HepG2 (cell line): ENCODE data around the gene CKAP2L. TPM values are rescaled to one million over a fixed set of nuclear protein-coding genes. Genes with fewer than 3 reads are reported as not detected.

Source experiments
- ATAC-seq: fragments of 200-7000 bp; cut with Tn5 transposase; 3 replicates; pipeline ENCODE4 v1.9.1; 2020; ENCODE audit warnings: mild to moderate bottlenecking, moderate library complexity
- BruUV-seq: library from RNA; stranded (reverse); fragments of 400-500 nt; replicated peaks from 2 replicates; lab custom pipeline; 2021; lab: Mats Ljungman, UMichigan
- CTCF ChIA-PET: fragments of 300-600 bp; formaldehyde crosslinking; extraction: SDS; loops from one replicate; lab custom pipeline; 2021; ENCODE audit warnings: low total read pairs, inconsistent platforms, low intra/inter-chr PET ratio; lab: Yijun Ruan, JAX
- POLR2A ChIA-PET: fragments of 350-600 bp; sonication (Branson Sonifier 250); formaldehyde crosslinking; loops from one replicate; lab custom pipeline; 2020; ENCODE audit warnings: antibody characterized with exemption, inconsistent platforms; lab: Yijun Ruan, JAX
- DNase-seq: peaks from one replicate; pipeline ENCODE4 v3.0.0-alpha.2; 2015; ENCODE audit warnings: low spot score
- FAIRE-seq: peaks from 3 replicates; lab custom pipeline; 2011; peaks lifted over from hg19 to GRCh38; lab: Jason Lieb, UNC
- H2AFZ ChIP-seq: one replicate; pipeline ENCODE4 v1.6.1; 2011; ENCODE audit warnings: low read length, inconsistent platforms
- H3K27ac ChIP-seq: fragments of 300-600 bp; 3 replicates; pipeline ENCODE4 v1.8.0; 2011; ENCODE audit warnings: mixed run types, mild to moderate bottlenecking, mixed read lengths, low read length, inconsistent platforms; ENCODE audit not compliant: insufficient read depth; ENCODE audit errors: extremely low read length
- H3K27me3 ChIP-seq, 2 experiments: fragments of 200-600 bp in 1 of 2; 2 replicates in 1 of 2; 3 replicates in 1 of 2; pipeline versions ENCODE4 v1.6.0 to v1.8.0; 2011; ENCODE audit warnings: low read length in 2 of 2, mild to moderate bottlenecking in 2 of 2, moderate library complexity in 2 of 2, inconsistent platforms in 1 of 2; ENCODE audit not compliant: insufficient read depth in 2 of 2, control insufficient read depth in 1 of 2
- H3K36me3 ChIP-seq, 2 experiments: fragments of 200-600 bp in 1 of 2; replicated peaks in 1 of 2; 2 replicates in 1 of 2; 3 replicates in 1 of 2; pipeline versions ENCODE4 v1.5.1 to v1.8.0; 2011; ENCODE audit warnings: low read length in 2 of 2, inconsistent platforms in 1 of 2; ENCODE audit not compliant: insufficient read depth in 2 of 2, control insufficient read depth in 1 of 2
- H3K4me1 ChIP-seq: 2 replicates; pipeline ENCODE4 v1.5.1; 2012; ENCODE audit warnings: low read length, inconsistent platforms; ENCODE audit not compliant: insufficient read depth
- H3K4me2 ChIP-seq: 2 replicates; pipeline ENCODE4 v1.6.0; 2011; ENCODE audit warnings: low read depth, low read length, inconsistent platforms
- H3K4me3 ChIP-seq, 3 experiments: fragments of 200-600 bp in 1 of 3; sonication (generic), shearing (Covaris generic) in 1 of 3; replicated peaks in 1 of 3; 2 replicates each; pipeline ENCODE4 v1.5.1; 2011 to 2016; ENCODE audit warnings: low read length in 3 of 3, inconsistent platforms in 2 of 3, low read depth in 2 of 3, mild to moderate bottlenecking in 2 of 3, control low read depth in 1 of 3, mixed read lengths in 1 of 3; ENCODE audit not compliant: insufficient read depth in 1 of 3
- H3K79me2 ChIP-seq: one replicate; pipeline ENCODE4 v1.6.1; 2011; ENCODE audit warnings: low read length, inconsistent platforms; ENCODE audit not compliant: insufficient read depth
- H3K9ac ChIP-seq: 2 replicates; pipeline ENCODE4 v1.6.0; 2011; ENCODE audit warnings: mild to moderate bottlenecking, low read depth, low read length, inconsistent platforms; ENCODE audit not compliant: insufficient read depth
- H3K9me3 ChIP-seq: 2 replicates; pipeline ENCODE4 v1.5.1; 2012; ENCODE audit warnings: mild to moderate bottlenecking, low read length
- H4K20me1 ChIP-seq: 2 replicates; pipeline ENCODE4 v1.6.0; 2011; ENCODE audit warnings: inconsistent platforms, mild to moderate bottlenecking, low read length, moderate library complexity; ENCODE audit not compliant: insufficient read depth
- ATAD3A ChIP-seq: sonication (generic); formaldehyde crosslinking; IDR thresholded peaks from 2 replicates; pipeline ENCODE4 v1.4.0; 2020; ENCODE audit warnings: missing genetic modification reagents
- DMTF1 ChIP-seq: sonication (generic); formaldehyde crosslinking; IDR thresholded peaks from 2 replicates; pipeline ENCODE4 v1.4.0; 2020; ENCODE audit warnings: mild to moderate bottlenecking, missing genetic modification reagents
- HINFP ChIP-seq: sonication (generic); formaldehyde crosslinking; IDR thresholded peaks from 2 replicates; pipeline ENCODE4 v1.4.0; 2020; ENCODE audit warnings: low read depth, mild to moderate bottlenecking, missing genetic modification reagents
- JDP2 ChIP-seq: sonication (generic); formaldehyde crosslinking; IDR thresholded peaks from 2 replicates; pipeline ENCODE4 v1.8.1; 2022; ENCODE audit warnings: missing genetic modification reagents, borderline replicate concordance
- NCOR1 ChIP-seq: fragments of 200-600 bp; sonication (generic); IDR thresholded peaks from 2 replicates; pipeline ENCODE4 v1.7.0; 2017; ENCODE audit warnings: antibody characterized with exemption, low read length, borderline replicate concordance
- NFE2L2 ChIP-seq: fragments of 150-350 bp; IDR thresholded peaks from 2 replicates; pipeline ENCODE4 v1.6.1; 2014; ENCODE audit warnings: low read length
- RFX3 ChIP-seq: IDR thresholded peaks from 2 replicates; pipeline ENCODE4 v1.6.1; 2016; ENCODE audit warnings: missing biosample characterization, missing genetic modification reagents
- SCMH1 ChIP-seq: sonication (generic); formaldehyde crosslinking; IDR thresholded peaks from 2 replicates; pipeline ENCODE4 v1.9.0; 2021; ENCODE audit warnings: missing genetic modification reagents, mild to moderate bottlenecking, borderline replicate concordance
- THYN1 ChIP-seq: sonication (generic); formaldehyde crosslinking; IDR thresholded peaks from 2 replicates; pipeline ENCODE4 v1.8.1; 2023; ENCODE audit warnings: low read depth, mild to moderate bottlenecking, moderate library complexity, missing genetic modification reagents, borderline replicate concordance
- ZNF296 ChIP-seq: sonication (generic); formaldehyde crosslinking; conservative IDR thresholded peaks from 2 replicates; pipeline ENCODE4 v1.5.0; 2020; ENCODE audit warnings: mild to moderate bottlenecking, missing genetic modification reagents
- ZSCAN31 ChIP-seq: sonication (generic); formaldehyde crosslinking; IDR thresholded peaks from 2 replicates; pipeline ENCODE4 v1.5.0; 2020; ENCODE audit warnings: low read depth, mild to moderate bottlenecking, missing genetic modification reagents
- WGBS: methylation state at CpG from one replicate; pipeline ENCODE4 v1.1.6; 2017; ENCODE audit warnings: low lambda C conversion rate; 5-methylcytosine and 5-hydroxymethylcytosine counted together
- in situ Hi-C: cut with HindIII; loops from 2 replicates; pipeline ENCODE4 v1.10.0; 2017; ENCODE audit warnings: low pct_unique_long_range_greater_than_20kb; ENCODE audit not compliant: extremely low pct_ligation_motif_present
- intact Hi-C: fragments of 100-400 bp; cut with micrococcal nuclease; formaldehyde crosslinking; loops from one replicate; pipeline ENCODE4 v1.10.0; 2022; ENCODE audit not compliant: unreplicated experiment
- polyA plus RNA-seq, 8 experiments: library from polyadenylated mRNA; depleted of rRNA in 3 of 8; stranded (reverse) in 7 of 8; unstranded in 1 of 8; fragments of >200 nt; fragmentation: Illumina TruSeq in 4 of 8; extraction: Trizol in 4 of 8; gene quantifications; 2 replicates each; pipeline versions ENCODE4 v1.2.1 to v1.2.3, GENCODE V29; 2011 to 2016; ENCODE audit warnings: low read depth in 4 of 8, missing spikeins in 1 of 8, mixed read lengths in 1 of 8; ENCODE audit not compliant: insufficient read depth in 1 of 8
- total RNA-seq, 5 experiments: library from RNA; depleted of rRNA; stranded (reverse); fragments of >200 nt; fragmentation: Illumina TruSeq; extraction: Trizol; gene quantifications; 2 replicates each; pipeline ENCODE4 v1.2.3, GENCODE V29; 2016; ENCODE audit warnings: low read depth in 1 of 5

CKAP2L gene
- total and polyA plus RNA-seq, 2 of the 13 experiments (the other 11 are each of a cell fraction or from before 2014, with no cell fraction given) = 7.1 to 9.5 TPM

DNA sequence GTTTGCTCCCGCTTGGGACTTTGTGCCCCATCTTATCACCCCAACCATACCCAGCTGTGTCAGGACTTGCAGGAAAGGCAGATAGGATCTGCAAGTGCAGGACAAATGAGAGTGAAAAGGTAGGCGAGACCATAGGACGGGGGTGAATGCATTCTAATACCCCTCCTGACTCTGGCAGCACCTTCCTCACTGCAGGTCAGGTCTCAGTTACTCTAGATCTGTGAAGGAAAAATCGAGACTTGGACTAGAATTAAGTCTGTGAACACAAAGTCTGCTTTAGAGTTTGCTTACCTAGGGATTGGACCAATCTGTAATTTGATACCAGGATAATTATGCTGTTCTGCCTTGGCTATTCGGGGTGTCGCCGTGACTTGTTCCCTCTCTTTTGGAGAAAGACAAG lies 23.9 kb downstream of the CKAP2L start:
- no peaks in the 10 kb centered on the region for H3K27me3 ChIP-seq
- in situ Hi-C loops (no loop called here), intact Hi-C loops (no loop called here)
- 94% methylated on average over 7 of the region's 7 CpGs for WGBS
- H3K4me1 ChIP-seq = peaks cover 13% of the 10 kb centered on the region
- POLR2A ChIA-PET = interaction anchor here (1.1 kb wide), 1 partner anchor 14 kb away, joined by 4 read pairs; no protein-coding TSS in a partner anchor
- FAIRE-seq = no peak
- ATAC-seq = no peak
- H3K4me2 ChIP-seq = no peak overlapping the region
- CTCF ChIA-PET = no interaction called here
- DNase-seq = no peak
- no peaks in the 10 kb centered on the region for H3K9me3 ChIP-seq
- H3K4me3 ChIP-seq = no peak overlapping the region
- no peak overlapping the region for H3K27ac ChIP-seq
- no peak for TF ChIP-seq DMTF1
- TF ChIP-seq ZSCAN31 (CRISPR knock-in tag) = no peak
- peaks cover 13 to 64% of the 10 kb centered on the region in 2 experiments for H3K36me3 ChIP-seq
- H3K9ac ChIP-seq = no peak overlapping the region
- BruUV-seq = no TSS peak
- no peaks in the 10 kb centered on the region for H4K20me1 ChIP-seq
- H3K79me2 ChIP-seq = no peaks in the 10 kb centered on the region
- no peak overlapping the region for H2AFZ ChIP-seq

GRCh38 chr2:112737542-112738232 lies 26.7 kb downstream of the CKAP2L start:
- Histone ChIP-seq H4K20me1 (no peaks in the 10 kb centered on the region), H2AFZ (no peak overlapping the region), H3K27me3 (no peaks in the 10 kb centered on the region), H3K4me2 (no peak overlapping the region), H3K9me3 (no peaks in the 10 kb centered on the region), H3K4me1 (peaks cover 13% of the 10 kb centered on the region), H3K9ac (no peak overlapping the region), H3K27ac (no peak overlapping the region), H3K79me2 (no peaks in the 10 kb centered on the region), H3K4me3 (no peak overlapping the region), H3K36me3 (peaks cover 12 to 45% of the 10 kb centered on the region in 2 experiments)
- ATAC-seq (no peak), FAIRE-seq (no peak), DNase-seq (no peak)
- in situ Hi-C loops = no loop called here
- intact Hi-C loops = no loop called here
- CTCF ChIA-PET = no interaction called here
- POLR2A ChIA-PET = interaction anchor here (1.3 kb wide), 1 partner anchor 153 kb away, joined by 5 read pairs; the partner anchor contains the start of gene CHCHD5
- 100% methylated on average over 1 of the region's 1 CpG for WGBS
- BruUV-seq = TSS peak; percentile 38
- TF ChIP-seq NCOR1 (no peak), ZNF296 (CRISPR knock-in tag) (no peak), SCMH1 (CRISPR knock-in tag) (no peak), JDP2 (CRISPR knock-in tag) (no peak), DMTF1 (no peak), THYN1 (CRISPR knock-in tag) (no peak), HINFP (CRISPR knock-in tag) (no peak), RFX3 (CRISPR knock-in tag) (no peak), ATAD3A (CRISPR knock-in tag) (no peak), NFE2L2 (no peak)
